Endothelial cell of umbilical vein (primary cell): ENCODE measurements around the gene APOM. TPM values are rescaled to one million over a fixed set of nuclear protein-coding genes. Genes with fewer than 3 reads are reported as not detected.

Source experiments
- BruUV-seq: library from RNA; stranded (reverse); fragments of 400-500 nt; replicated peaks from 2 replicates; lab custom pipeline; 2021; lab: Mats Ljungman, UMichigan
- CTCF ChIA-PET: fragments of 300-600, 350-600 bp; sonication (Branson Sonifier 250); formaldehyde crosslinking; loops from one replicate; lab custom pipeline; 2021; ENCODE audit warnings: antibody characterized with exemption, inconsistent platforms; lab: Charles Lee
- POLR2A ChIA-PET: fragments of 300-600, 350-600 bp; sonication (Branson Sonifier 250); formaldehyde crosslinking; loops from one replicate; lab custom pipeline; 2021; ENCODE audit warnings: antibody characterized with exemption, inconsistent platforms; lab: Charles Lee
- DNase-seq: peaks from one replicate; pipeline ENCODE4 v3.0.0-alpha.2; 2011; ENCODE audit warnings: low read depth, low spot score
- FAIRE-seq: peaks from 2 replicates; lab custom pipeline; 2011; peaks lifted over from hg19 to GRCh38; lab: Jason Lieb, UNC
- H2AFZ ChIP-seq: 2 replicates; pipeline ENCODE4 v1.6.0; 2012; ENCODE audit warnings: low read depth, low read length, control low read depth, inconsistent platforms
- H3K27ac ChIP-seq: 2 replicates; pipeline ENCODE4 v1.5.1; 2011; ENCODE audit warnings: low read depth, mild to moderate bottlenecking, control low read depth, low read length, moderate library complexity; ENCODE audit not compliant: insufficient read depth
- H3K27me3 ChIP-seq, 2 experiments: 2 replicates each; pipeline versions ENCODE4 v1.6.0 to v1.6.1; 2011; ENCODE audit warnings: low read length in 2 of 2, mixed read lengths in 1 of 2; ENCODE audit not compliant: control insufficient read depth in 2 of 2, insufficient read depth in 2 of 2
- H3K36me3 ChIP-seq, 2 experiments: 2 replicates in 1 of 2; 3 replicates in 1 of 2; pipeline ENCODE4 v1.5.1; 2011; ENCODE audit warnings: low read length in 2 of 2, mild to moderate bottlenecking in 1 of 2, moderate library complexity in 1 of 2; ENCODE audit not compliant: control insufficient read depth in 2 of 2, insufficient read depth in 2 of 2; ENCODE audit errors: extremely low read depth in 1 of 2
- H3K4me1 ChIP-seq: 3 replicates; pipeline ENCODE4 v1.5.1; 2011; ENCODE audit warnings: mild to moderate bottlenecking, low read length; ENCODE audit not compliant: control insufficient read depth, insufficient read depth; ENCODE audit errors: extremely low read depth
- H3K4me2 ChIP-seq: 2 replicates; pipeline ENCODE4 v1.6.1; 2011; ENCODE audit warnings: low read length, control low read depth, mixed read lengths; ENCODE audit not compliant: insufficient read depth
- H3K4me3 ChIP-seq, 3 experiments: fragments of 200-600 bp in 1 of 3; sonication (generic), shearing (Covaris generic) in 1 of 3; replicated peaks in 1 of 3; 2 replicates each; pipeline ENCODE4 v1.5.1; 2011 to 2016; ENCODE audit warnings: control low read depth in 3 of 3, low read length in 3 of 3, mild to moderate bottlenecking in 2 of 3, inconsistent platforms in 1 of 3, low read depth in 1 of 3, moderate library complexity in 1 of 3; ENCODE audit not compliant: insufficient read depth in 1 of 3
- H3K79me2 ChIP-seq: 2 replicates; pipeline ENCODE4 v1.6.0; 2012; ENCODE audit warnings: low read length, inconsistent platforms; ENCODE audit not compliant: control insufficient read depth, insufficient read depth
- H3K9ac ChIP-seq: replicated peaks from 2 replicates; pipeline ENCODE3; 2011; ENCODE audit warnings: low read length, control low read depth; ENCODE audit not compliant: insufficient read depth; ENCODE audit errors: extremely low read depth
- H3K9me1 ChIP-seq: replicated peaks from 3 replicates; pipeline ENCODE4 v1.6.0; 2011; ENCODE audit warnings: mild to moderate bottlenecking, low read length; ENCODE audit not compliant: control insufficient read depth, insufficient read depth; ENCODE audit errors: extremely low read depth
- H3K9me3 ChIP-seq: replicated peaks from 2 replicates; pipeline ENCODE4 v1.5.1; 2012; ENCODE audit warnings: low read length, inconsistent platforms; ENCODE audit not compliant: control insufficient read depth, insufficient read depth
- H4K20me1 ChIP-seq: replicated peaks from 2 replicates; pipeline ENCODE3; 2011; ENCODE audit warnings: mild to moderate bottlenecking, low read length; ENCODE audit not compliant: control insufficient read depth, insufficient read depth; ENCODE audit errors: extremely low read depth
- CTCF ChIP-seq, 2 donors: IDR thresholded peaks; 1 replicate in 1 of 2; 2 replicates in 1 of 2; pipeline ENCODE4 v1.5.1; 2011; ENCODE audit warnings: low read length in 2 of 2, mild to moderate bottlenecking in 2 of 2, moderate library complexity in 2 of 2, control low read depth in 1 of 2, inconsistent platforms in 1 of 2, low read depth in 1 of 2; ENCODE audit not compliant: insufficient read depth in 1 of 2; ENCODE audit errors: extremely low read depth in 1 of 2
- EZH2 ChIP-seq: IDR thresholded peaks from 2 replicates; pipeline ENCODE4 v1.6.1; 2012; ENCODE audit warnings: borderline replicate concordance, low read depth, mild to moderate bottlenecking, moderate library complexity, low read length, inconsistent platforms; ENCODE audit not compliant: severe bottlenecking
- JUN ChIP-seq: IDR thresholded peaks from 2 replicates; pipeline ENCODE4 v1.6.1; 2011; ENCODE audit warnings: borderline replicate concordance, low read depth; ENCODE audit not compliant: insufficient read length, insufficient read depth
- dilution Hi-C: fragments of 300-500 bp; cut with MboI; formaldehyde crosslinking; loops from one replicate; pipeline ENCODE4 v1.15.0; 2019; ENCODE audit warnings: low sequenced_read_pairs; ENCODE audit not compliant: extremely low pct_ligation_motif_present
- intact Hi-C: fragments of 100-400 bp; cut with micrococcal nuclease; formaldehyde crosslinking; loops from one replicate; pipeline ENCODE4 v1.10.0; 2022
- polyA plus RNA-seq, 4 experiments: library from polyadenylated mRNA; depleted of rRNA in 3 of 4; stranded (reverse) in 3 of 4; unstranded in 1 of 4; fragments of >200 nt; gene quantifications; 2 replicates each; pipeline versions ENCODE4 v1.2.1 to v1.2.3, GENCODE V29; 2011 to 2012; ENCODE audit warnings: missing spikeins in 1 of 4
- total RNA-seq: library from RNA; stranded (reverse); gene quantifications from 2 replicates; pipeline ENCODE4 v1.2.3, GENCODE V29; 2021

APOM gene
- total and polyA plus RNA-seq, 2 donors (not counting 3 experiments of a cell fraction or from before 2014, with no cell fraction given) = 2.5 TPM; not detected in 1

GRCh38 chr6:31689249-31690110 is 33.8 kb downstream of the APOM start:
- Histone ChIP-seq H3K9me1 (no peaks in the 10 kb centered on the region), H4K20me1 (no peaks in the 10 kb centered on the region), H3K4me3 (no peak overlapping the region), H2AFZ (no peak overlapping the region), H3K36me3 (peaks cover 0 to 45% of the 10 kb centered on the region in 2 experiments), H3K27ac (no peak overlapping the region), H3K4me2 (no peak overlapping the region), H3K9me3 (no peaks in the 10 kb centered on the region), H3K79me2 (no peaks in the 10 kb centered on the region), H3K9ac (no peak overlapping the region), H3K4me1 (peaks cover 10% of the 10 kb centered on the region), H3K27me3 (no peaks in the 10 kb centered on the region)
- BruUV-seq = no TSS peak
- intact Hi-C loops = no loop called here
- FAIRE-seq (no peak), DNase-seq (no peak)
- dilution Hi-C loops = no loop called here
- TF ChIP-seq EZH2 (no peak), JUN (no peak), CTCF (IDR thresholded peaks at IDR 0.05; ENCODE audit: extremely low read depth in 1 of 2, insufficient read depth in 1 of 2, low read depth in 1 of 2, low read length in 2 of 2) (peak; percentile 46 to 59)
- ChIA-PET POLR2A (no interaction called here), CTCF (interaction anchor here (0.6 to 2.1 kb wide), 7 partner anchors 9 to 201 kb away, joined by 3 to 12 read pairs (median 6); partner anchors contain the start of genes BAG6 and LY6G5C)
